ENCODE measurements around the gene ENTPD2. TPM values are rescaled to one million over a fixed set of nuclear protein-coding genes. Genes with fewer than 3 reads are reported as not detected.

ENTPD2 gene
- total and polyA plus RNA-seq, 2 donors (not counting 1 experiment from before 2014, with no cell fraction given) = not detected

DNA sequence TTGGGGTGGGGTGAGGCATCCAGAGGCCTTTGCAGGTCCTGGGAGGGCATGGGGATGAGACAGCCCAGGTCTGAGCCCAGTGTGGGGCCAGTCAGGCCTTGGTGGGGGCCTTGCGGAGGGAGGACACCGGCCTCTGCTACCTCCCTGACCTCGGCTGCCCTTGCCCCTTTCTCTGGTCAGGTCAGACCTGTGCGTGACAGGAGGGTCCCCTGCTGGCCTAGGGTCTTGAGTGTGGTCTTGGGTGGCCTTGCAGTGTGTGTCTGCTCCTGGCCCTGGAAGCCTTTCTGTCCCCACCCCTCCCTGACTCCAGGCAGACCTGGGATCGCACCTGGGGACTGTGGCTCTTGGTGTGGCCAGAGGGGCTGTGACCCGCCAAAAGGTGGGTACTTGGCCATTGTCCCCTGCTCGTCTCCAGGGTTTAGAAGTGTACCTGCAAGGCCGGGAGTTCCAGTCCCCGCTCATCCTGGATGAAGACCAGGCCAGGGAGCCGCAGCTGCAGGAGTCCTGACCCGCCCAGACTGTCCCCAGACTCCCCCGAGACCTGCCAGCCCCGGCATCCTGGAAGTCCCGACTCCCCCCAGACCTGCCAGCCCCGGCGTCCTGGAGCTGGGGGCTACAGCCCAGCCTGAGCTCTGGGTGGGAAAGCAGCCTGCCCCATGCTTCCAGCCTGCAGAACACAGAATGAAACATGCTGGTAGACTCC, 28.5 kb upstream of the ENTPD2 start:
- no peaks in the 10 kb centered on the region for H3K27me3 ChIP-seq (replicated peaks in 1 of 4; ENCODE audit: control extremely low read depth in 1 of 4, control insufficient read depth in 3 of 4, insufficient read depth in 4 of 4, low read length in 3 of 4)
- no peaks in the 10 kb centered on the region for H3K27me3 Mint-ChIP-seq
- no peak overlapping the region for H3K4me3 ChIP-seq (ENCODE audit: control extremely low read depth in 1 of 5, extremely low read depth in 1 of 5, insufficient read depth in 1 of 5, low read depth in 2 of 5, low read length in 4 of 5)
- peaks cover 33% of the 10 kb centered on the region for H3K4me1 Mint-ChIP-seq
- no peak for DNase-seq
- no peak overlapping the region for H3K27ac ChIP-seq (ENCODE audit: low read length in 2 of 2)
- H3K4me2 ChIP-seq (replicated peaks; ENCODE audit: low read depth, low read length, poor library complexity, severe bottlenecking) = no peak overlapping the region
- ChIA-PET CTCF (interaction anchor here (1.5 to 2.0 kb wide), 3 partner anchors 13 to 36 kb away, joined by 3 to 11 read pairs (median 8); partner anchors contain the start of gene SAPCD2), POLR2A (interaction anchor here (0.5 to 1.5 kb wide), 2 partner anchors 15 to 21 kb away, joined by 3 to 5 read pairs; no protein-coding TSS in a partner anchor)
- intact Hi-C loops (cut with micrococcal nuclease) = no loop called here
- H3K36me3 ChIP-seq (replicated peaks in 1 of 2; ENCODE audit: control extremely low read depth in 1 of 2, control insufficient read depth in 1 of 2, extremely low read depth in 1 of 2, insufficient read depth in 2 of 2, low read length in 1 of 2) = peaks cover 0 to 29% of the 10 kb centered on the region in 2 experiments
- ATAC-seq (ENCODE audit: low read depth) = no peak
- TF ChIP-seq EZH2 (IDR thresholded peaks at IDR 0.05; ENCODE audit: borderline replicate concordance, insufficient read depth, low read depth, low read length, poor library complexity, severe bottlenecking) = no peak
- TF ChIP-seq, protein P1, sequence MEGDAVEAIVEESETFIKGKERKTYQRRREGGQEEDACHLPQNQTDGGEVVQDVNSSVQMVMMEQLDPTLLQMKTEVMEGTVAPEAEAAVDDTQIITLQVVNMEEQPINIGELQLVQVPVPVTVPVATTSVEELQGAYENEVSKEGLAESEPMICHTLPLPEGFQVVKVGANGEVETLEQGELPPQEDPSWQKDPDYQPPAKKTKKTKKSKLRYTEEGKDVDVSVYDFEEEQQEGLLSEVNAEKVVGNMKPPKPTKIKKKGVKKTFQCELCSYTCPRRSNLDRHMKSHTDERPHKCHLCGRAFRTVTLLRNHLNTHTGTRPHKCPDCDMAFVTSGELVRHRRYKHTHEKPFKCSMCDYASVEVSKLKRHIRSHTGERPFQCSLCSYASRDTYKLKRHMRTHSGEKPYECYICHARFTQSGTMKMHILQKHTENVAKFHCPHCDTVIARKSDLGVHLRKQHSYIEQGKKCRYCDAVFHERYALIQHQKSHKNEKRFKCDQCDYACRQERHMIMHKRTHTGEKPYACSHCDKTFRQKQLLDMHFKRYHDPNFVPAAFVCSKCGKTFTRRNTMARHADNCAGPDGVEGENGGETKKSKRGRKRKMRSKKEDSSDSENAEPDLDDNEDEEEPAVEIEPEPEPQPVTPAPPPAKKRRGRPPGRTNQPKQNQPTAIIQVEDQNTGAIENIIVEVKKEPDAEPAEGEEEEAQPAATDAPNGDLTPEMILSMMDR (IDR thresholded peaks at IDR 0.05) = no peak
- no peak overlapping the region for H3K27ac Mint-ChIP-seq
- no peak overlapping the region for H2AFZ ChIP-seq (ENCODE audit: insufficient read depth, low read depth, low read length, poor library complexity, severe bottlenecking)
- no peaks in the 10 kb centered on the region for H3K9me3 Mint-ChIP-seq (ENCODE audit: insufficient read depth)
- H3K4me1 ChIP-seq (ENCODE audit: control insufficient read depth in 2 of 2, insufficient read depth in 2 of 2, low read length in 2 of 2) = peaks cover 18 to 41% of the 10 kb centered on the region in 2 donors
- peaks cover 26% of the 10 kb centered on the region for H4K20me1 ChIP-seq (ENCODE audit: control insufficient read depth, insufficient read depth, low read length, poor library complexity, severe bottlenecking)
- peaks cover 15% of the 10 kb centered on the region for H3K79me2 ChIP-seq (ENCODE audit: control insufficient read depth, insufficient read depth, low read length)
- WGBS (ENCODE audit: insufficient coverage) = 95% methylated on average over 15 of the region's 16 CpGs
- no peak overlapping the region for H3K9ac ChIP-seq (ENCODE audit: low read length)
- H3K4me3 Mint-ChIP-seq = no peak overlapping the region
- H3K9me3 ChIP-seq (ENCODE audit: control extremely low read depth in 1 of 3, control insufficient read depth in 2 of 3, insufficient read depth in 1 of 3, low read length in 2 of 3) = no peaks in the 10 kb centered on the region
